ENCODE data around the gene LBX1.

- TF ChIP-seq POLR2AphosphoS5 (IDR thresholded peaks at IDR 0.05) (no peak), CTCF (IDR thresholded peaks at IDR 0.05) (no peak), EP300 (IDR thresholded peaks at IDR 0.05) (no peak), POLR2A (IDR thresholded peaks at IDR 0.05) (no peak)
Observed at GRCh38 chr10:101273330-101273729, 44.1 kb upstream of the LBX1 start.

All from sigmoid colon (tissue), 4 donors.